Smooth muscle cell (in vitro differentiated cells): ENCODE results near the gene KAT2B. TPM values are rescaled to one million over a fixed set of nuclear protein-coding genes. Genes with fewer than 3 reads are reported as not detected.

Experiments used
- DNase-seq: peaks from one replicate; lab custom pipeline; 2025; ENCODE audit not compliant: unreplicated experiment; lab: John Stamatoyannopoulos, UW
- H2AFZ ChIP-seq: fragments of 200-600 bp; sonication (generic); 2 replicates; pipeline ENCODE4 v1.6.0; 2016; ENCODE audit warnings: antibody characterized with exemption, low read depth, mild to moderate bottlenecking
- H3F3A ChIP-seq: fragments of 200-600 bp; sonication (generic); 2 replicates; pipeline ENCODE4 v1.6.0; 2017; ENCODE audit warnings: antibody characterized with exemption, low read depth
- H3K27ac ChIP-seq: fragments of 200-600 bp; sonication (generic); 2 replicates; pipeline ENCODE4 v1.5.1; 2016; ENCODE audit warnings: low read depth, mild to moderate bottlenecking
- H3K27me3 ChIP-seq: fragments of 200-600 bp; sonication (generic); 2 replicates; pipeline ENCODE4 v1.6.1; 2016; ENCODE audit warnings: low read depth, mild to moderate bottlenecking
- H3K36me3 ChIP-seq: fragments of 200-600 bp; sonication (generic); 2 replicates; pipeline ENCODE4 v1.5.1; 2016; ENCODE audit warnings: low read depth
- H3K4me1 ChIP-seq: fragments of 200-600 bp; sonication (generic); 2 replicates; pipeline ENCODE4 v1.5.1; 2016; ENCODE audit warnings: low read depth
- H3K4me2 ChIP-seq: fragments of 200-600 bp; sonication (generic); 2 replicates; pipeline ENCODE4 v1.6.0; 2016; ENCODE audit warnings: mild to moderate bottlenecking
- H3K4me3 ChIP-seq: fragments of 200-600 bp; sonication (generic); 2 replicates; pipeline ENCODE4 v1.5.1; 2016; ENCODE audit warnings: mild to moderate bottlenecking
- H3K79me2 ChIP-seq: fragments of 200-600 bp; sonication (generic); 2 replicates; pipeline ENCODE4 v1.6.0; 2016; ENCODE audit warnings: low read depth, mild to moderate bottlenecking
- H3K9ac ChIP-seq: fragments of 200-600 bp; sonication (generic); 2 replicates; pipeline ENCODE4 v1.6.0; 2016; ENCODE audit warnings: low read depth
- H3K9me3 ChIP-seq: fragments of 200-600 bp; sonication (generic); replicated peaks from 2 replicates; pipeline ENCODE4 v1.5.1; 2016; ENCODE audit warnings: low read depth
- H4K20me1 ChIP-seq: fragments of 200-600 bp; sonication (generic); 2 replicates; pipeline ENCODE4 v1.6.0; 2016; ENCODE audit warnings: low read depth
- WGBS: methylation state at CpG from one replicate; pipeline ENCODE4 v1.1.7; 2016; ENCODE audit warnings: low lambda C conversion rate; 5-methylcytosine and 5-hydroxymethylcytosine counted together
- polyA plus RNA-seq: library from polyadenylated mRNA; unstranded; fragments of >200 nt; fragmentation: Nextera tagmentation; extraction: Ambion mirVana; gene quantifications from 2 replicates; pipeline ENCODE4 v1.2.1, GENCODE V29; 2016
- total RNA-seq: library from RNA; depleted of rRNA; stranded (reverse); fragments of >200 nt; gene quantifications from 2 replicates; pipeline ENCODE4 v1.2.3, GENCODE V29; 2014
- TF ChIP-seq, protein P1 (sequence below): fragments of 200-600 bp; sonication (generic); IDR thresholded peaks from 2 replicates; pipeline ENCODE4 v1.5.1; 2017; ENCODE audit warnings: borderline replicate concordance, mild to moderate bottlenecking, antibody characterized with exemption; ENCODE audit not compliant: insufficient read depth, poor library complexity, severe bottlenecking

Gene KAT2B
- total and polyA plus RNA-seq, 2 experiments from 2014 or later: 1.1 to 6.5 TPM

GRCh38 chr3:20052851-20053250 lies 12.6 kb downstream of the KAT2B start:
- WGBS: 95% methylated on average over 7 of the region's 7 CpGs

GRCh38 chr3:20054549-20054987 lies 14.3 kb downstream of the KAT2B start:
- H3K9me3 ChIP-seq: no peaks in the 10 kb centered on the region
- H3K27me3 ChIP-seq: no peaks in the 10 kb centered on the region
- no peaks in the 10 kb centered on the region for H3K79me2 ChIP-seq
- no peaks in the 10 kb centered on the region for H3F3A ChIP-seq
- H3K36me3 ChIP-seq: no peaks in the 10 kb centered on the region
- H3K27ac ChIP-seq: no peak overlapping the region
- 75% methylated on average over 4 of the region's 4 CpGs for WGBS
- DNase-seq: no peak
- TF ChIP-seq, protein P1, sequence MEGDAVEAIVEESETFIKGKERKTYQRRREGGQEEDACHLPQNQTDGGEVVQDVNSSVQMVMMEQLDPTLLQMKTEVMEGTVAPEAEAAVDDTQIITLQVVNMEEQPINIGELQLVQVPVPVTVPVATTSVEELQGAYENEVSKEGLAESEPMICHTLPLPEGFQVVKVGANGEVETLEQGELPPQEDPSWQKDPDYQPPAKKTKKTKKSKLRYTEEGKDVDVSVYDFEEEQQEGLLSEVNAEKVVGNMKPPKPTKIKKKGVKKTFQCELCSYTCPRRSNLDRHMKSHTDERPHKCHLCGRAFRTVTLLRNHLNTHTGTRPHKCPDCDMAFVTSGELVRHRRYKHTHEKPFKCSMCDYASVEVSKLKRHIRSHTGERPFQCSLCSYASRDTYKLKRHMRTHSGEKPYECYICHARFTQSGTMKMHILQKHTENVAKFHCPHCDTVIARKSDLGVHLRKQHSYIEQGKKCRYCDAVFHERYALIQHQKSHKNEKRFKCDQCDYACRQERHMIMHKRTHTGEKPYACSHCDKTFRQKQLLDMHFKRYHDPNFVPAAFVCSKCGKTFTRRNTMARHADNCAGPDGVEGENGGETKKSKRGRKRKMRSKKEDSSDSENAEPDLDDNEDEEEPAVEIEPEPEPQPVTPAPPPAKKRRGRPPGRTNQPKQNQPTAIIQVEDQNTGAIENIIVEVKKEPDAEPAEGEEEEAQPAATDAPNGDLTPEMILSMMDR: no peak
- H3K4me3 ChIP-seq: no peak overlapping the region
- no peak overlapping the region for H3K4me2 ChIP-seq
- H4K20me1 ChIP-seq: no peaks in the 10 kb centered on the region
- H3K9ac ChIP-seq: no peak overlapping the region
- H3K4me1 ChIP-seq: peaks cover 11% of the 10 kb centered on the region
- H2AFZ ChIP-seq: no peak overlapping the region

More at GRCh38 chr3:20052851-20053250, 12.6 kb downstream of the KAT2B start:
- Histone ChIP-seq H3F3A (peaks cover 1% of the 10 kb centered on the region), H4K20me1 (no peaks in the 10 kb centered on the region), H3K9ac (no peak overlapping the region), H2AFZ (no peak overlapping the region), H3K36me3 (no peaks in the 10 kb centered on the region), H3K9me3 (no peaks in the 10 kb centered on the region), H3K79me2 (no peaks in the 10 kb centered on the region), H3K27me3 (no peaks in the 10 kb centered on the region), H3K4me3 (no peak overlapping the region), H3K4me1 (peaks cover 11% of the 10 kb centered on the region), H3K4me2 (no peak overlapping the region), H3K27ac (no peak overlapping the region)
- no peak for DNase-seq
- TF ChIP-seq, protein P1: no peak

GRCh38 chr3:20055020-20055775 lies 15.0 kb downstream of the KAT2B start:
- H3K79me2 ChIP-seq: no peaks in the 10 kb centered on the region
- H4K20me1 ChIP-seq: no peaks in the 10 kb centered on the region
- H3F3A ChIP-seq: no peaks in the 10 kb centered on the region
- H3K9me3 ChIP-seq: no peaks in the 10 kb centered on the region
- no peaks in the 10 kb centered on the region for H3K27me3 ChIP-seq
- no peak overlapping the region for H3K27ac ChIP-seq
- WGBS: 62% methylated on average over 10 of the region's 10 CpGs
- no peak overlapping the region for H3K4me3 ChIP-seq
- H3K4me2 ChIP-seq: no peak overlapping the region
- no peak overlapping the region for H3K9ac ChIP-seq
- no peak overlapping the region for H2AFZ ChIP-seq
- H3K36me3 ChIP-seq: no peaks in the 10 kb centered on the region
- TF ChIP-seq, protein P1: no peak
- peaks cover 11% of the 10 kb centered on the region for H3K4me1 ChIP-seq
- no peak for DNase-seq

DNA sequence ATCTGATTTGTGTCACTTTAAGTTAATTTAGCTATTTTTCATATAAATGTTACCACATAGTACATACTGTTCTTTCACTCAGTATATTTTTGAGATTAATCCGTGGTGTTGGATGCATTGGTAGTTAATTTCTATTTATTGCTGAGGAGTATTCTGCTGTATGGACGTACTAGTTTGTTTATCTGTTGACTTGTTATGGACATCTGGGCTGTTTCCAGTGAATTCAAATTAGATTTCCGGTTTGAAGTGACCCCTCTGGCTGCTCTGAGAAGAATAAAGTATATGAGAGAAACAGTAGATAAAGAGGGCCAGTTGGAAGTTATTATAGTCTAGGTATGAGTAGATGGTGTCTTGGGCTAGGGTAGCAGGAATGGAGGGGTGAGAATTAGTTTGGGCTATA lies 15.6 kb downstream of the KAT2B start:
- no peaks in the 10 kb centered on the region for H3K27me3 ChIP-seq
- no peaks in the 10 kb centered on the region for H3K9me3 ChIP-seq
- no peak overlapping the region for H3K4me3 ChIP-seq
- no peak overlapping the region for H3K27ac ChIP-seq
- no peaks in the 10 kb centered on the region for H3F3A ChIP-seq
- no peak overlapping the region for H3K9ac ChIP-seq
- H3K36me3 ChIP-seq: no peaks in the 10 kb centered on the region
- 92% methylated on average over 3 of the region's 3 CpGs for WGBS
- no peak overlapping the region for H2AFZ ChIP-seq
- H4K20me1 ChIP-seq: no peaks in the 10 kb centered on the region
- peaks cover 11% of the 10 kb centered on the region for H3K4me1 ChIP-seq
- no peak overlapping the region for H3K4me2 ChIP-seq
- TF ChIP-seq, protein P1: no peak
- H3K79me2 ChIP-seq: no peaks in the 10 kb centered on the region
- DNase-seq: no peak
